ENCODE results near the gene ANKAR.

Gene ANKAR

DNA sequence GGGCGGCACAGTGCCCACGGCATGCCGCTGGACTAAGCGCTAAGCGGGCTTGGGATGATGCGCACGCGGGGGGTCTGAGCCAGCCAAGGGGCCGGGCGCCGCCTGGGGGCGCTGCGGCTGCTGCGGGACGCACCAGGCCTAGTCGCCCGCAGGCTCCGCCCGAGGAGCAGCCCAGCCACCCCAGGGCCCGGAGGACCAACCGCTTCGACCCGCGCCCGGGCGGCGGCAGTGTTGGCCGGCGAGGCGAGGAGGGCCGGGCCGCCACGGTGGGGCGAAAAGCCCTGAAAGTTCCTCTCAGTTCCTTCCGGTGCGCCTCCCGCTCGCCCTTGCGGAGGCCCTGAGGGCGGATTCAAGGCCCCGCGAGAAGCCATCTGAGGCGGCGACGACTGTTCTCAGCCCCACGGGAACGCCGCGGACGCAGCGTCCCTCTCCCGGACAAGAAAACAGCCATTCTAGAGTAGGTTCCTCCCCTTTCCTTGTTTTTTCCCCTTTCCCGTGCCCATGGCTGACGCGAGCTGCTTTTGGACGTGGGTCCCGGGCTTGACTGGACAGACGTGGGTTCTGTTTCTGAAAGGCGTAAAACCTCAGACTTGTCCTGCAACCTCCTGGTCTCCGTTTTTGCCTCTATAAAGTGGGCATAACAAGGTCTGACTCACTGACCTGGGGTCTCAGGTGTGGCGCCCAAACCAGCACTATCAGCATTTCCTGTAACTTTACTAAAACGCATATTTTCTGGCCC lies at the start of gene ANKAR:
ANKAR (plus strand) TSS at position 297 of the 739 bp plus-strand sequence. CDS start 1,821 bp downstream, outside the sequence.
- H3K27me3 ChIP-seq (ENCODE audit: insufficient read depth, low read length): no peaks in the 10 kb centered on the region
- H3K4me1 ChIP-seq (ENCODE audit: insufficient read depth, low read length): no peaks in the 10 kb centered on the region
- H2AFZ ChIP-seq (ENCODE audit: low read depth, low read length): no peak within 1 kb of the TSS
- H3K4me3 ChIP-seq (ENCODE audit: low read length): no peak within 1 kb of the TSS
- H3K36me3 ChIP-seq (ENCODE audit: insufficient read depth, low read length): peaks cover 38% of the 10 kb centered on the region
- H3K9me3 ChIP-seq (ENCODE audit: low read length): peaks cover 5% of the 10 kb centered on the region

- Histone ChIP-seq H3K27me3 (ENCODE audit: insufficient read depth, low read length) (no peaks in the 10 kb centered on the region), H2AFZ (ENCODE audit: low read depth, low read length) (no peak overlapping the region), H3K36me3 (ENCODE audit: insufficient read depth, low read length) (no peaks in the 10 kb centered on the region), H3K4me3 (ENCODE audit: low read length) (no peak overlapping the region), H3K4me1 (ENCODE audit: insufficient read depth, low read length) (no peaks in the 10 kb centered on the region), H3K9me3 (ENCODE audit: low read length) (no peaks in the 10 kb centered on the region)
Measured at GRCh38 chr2:189625636-189626035, 48.8 kb upstream of the ANKAR start.

DNA sequence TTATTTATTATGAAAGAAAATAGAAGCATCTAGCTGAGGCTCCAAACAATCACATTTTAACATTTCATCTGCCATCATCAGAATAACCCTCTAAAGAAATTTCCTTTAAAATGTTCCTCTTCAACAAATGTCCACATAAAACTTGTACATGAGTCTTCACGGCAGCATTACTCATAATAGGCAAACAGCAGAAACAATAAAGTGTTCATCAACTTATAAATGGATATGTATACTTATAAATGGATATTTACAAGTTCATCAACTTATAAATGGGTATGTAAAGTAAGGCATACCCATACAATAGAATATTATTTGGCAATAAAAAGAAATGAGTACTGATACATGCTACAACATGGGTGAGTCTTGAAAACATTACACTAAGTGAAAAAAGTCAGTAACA lies 46.7 kb upstream of the ANKAR start:
- Histone ChIP-seq H3K4me3 (ENCODE audit: low read length) (no peak overlapping the region), H2AFZ (ENCODE audit: low read depth, low read length) (no peak overlapping the region), H3K9me3 (ENCODE audit: low read length) (no peaks in the 10 kb centered on the region), H3K36me3 (ENCODE audit: insufficient read depth, low read length) (no peaks in the 10 kb centered on the region), H3K27me3 (ENCODE audit: insufficient read depth, low read length) (no peaks in the 10 kb centered on the region), H3K4me1 (ENCODE audit: insufficient read depth, low read length) (no peaks in the 10 kb centered on the region)

GRCh38 chr2:189628817-189629530 lies 45.5 kb upstream of the ANKAR start:
- Histone ChIP-seq H3K4me3 (ENCODE audit: low read length) (no peak overlapping the region), H3K27me3 (ENCODE audit: insufficient read depth, low read length) (no peaks in the 10 kb centered on the region), H3K36me3 (ENCODE audit: insufficient read depth, low read length) (no peaks in the 10 kb centered on the region), H3K9me3 (ENCODE audit: low read length) (no peaks in the 10 kb centered on the region), H2AFZ (ENCODE audit: low read depth, low read length) (no peak overlapping the region), H3K4me1 (ENCODE audit: insufficient read depth, low read length) (no peaks in the 10 kb centered on the region)

DNA sequence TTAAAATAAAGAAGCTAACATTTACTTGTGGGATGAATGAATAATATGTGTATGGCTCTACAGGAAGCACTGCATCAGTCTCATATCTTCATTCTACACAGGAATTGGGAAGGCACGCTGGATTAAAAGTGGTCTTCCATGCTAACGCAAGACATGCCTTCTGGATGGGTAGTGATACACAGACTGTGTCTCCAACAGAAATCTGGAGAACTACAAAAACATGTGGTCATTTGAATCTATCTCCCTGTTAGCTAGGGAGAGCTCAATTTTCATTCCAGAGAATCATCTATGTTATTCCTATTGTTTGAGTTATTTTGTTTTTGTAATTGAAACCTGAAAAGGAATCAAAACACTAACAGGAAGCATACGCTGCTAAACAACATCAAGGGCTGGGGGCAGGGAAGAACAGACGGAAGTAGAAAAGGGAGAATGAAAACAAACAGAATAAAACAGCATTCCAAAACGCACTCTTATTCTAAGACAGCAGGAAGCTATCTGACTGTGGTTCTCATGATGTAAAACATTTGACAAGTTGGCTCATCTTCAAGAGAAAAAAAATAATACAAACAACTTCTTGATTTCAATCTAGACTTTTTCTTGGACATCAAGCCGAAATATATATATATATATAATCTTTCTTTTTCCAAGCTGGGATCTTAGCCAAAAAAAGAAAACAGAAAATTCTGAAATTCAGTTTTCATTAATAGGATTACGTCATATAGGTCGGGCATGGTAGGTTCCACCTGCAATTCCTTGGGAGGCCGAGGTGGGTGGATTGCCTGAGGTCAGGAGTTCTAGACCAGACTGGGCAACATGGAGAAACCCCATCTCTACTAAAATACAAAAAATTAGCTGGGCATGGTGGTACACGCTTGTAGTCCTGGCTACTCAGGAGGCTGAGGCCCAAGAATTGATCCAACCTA lies 44.7 kb upstream of the ANKAR start:
- H3K27me3 ChIP-seq (ENCODE audit: insufficient read depth, low read length): no peaks in the 10 kb centered on the region
- H3K9me3 ChIP-seq (ENCODE audit: low read length): no peaks in the 10 kb centered on the region
- H3K4me1 ChIP-seq (ENCODE audit: insufficient read depth, low read length): no peaks in the 10 kb centered on the region
- no peak overlapping the region for H3K4me3 ChIP-seq (ENCODE audit: low read length)
- no peak overlapping the region for H2AFZ ChIP-seq (ENCODE audit: low read depth, low read length)
- H3K36me3 ChIP-seq (ENCODE audit: insufficient read depth, low read length): no peaks in the 10 kb centered on the region

- no peak overlapping the region for H3K4me3 ChIP-seq (ENCODE audit: low read length)
- no peaks in the 10 kb centered on the region for H3K27me3 ChIP-seq (ENCODE audit: insufficient read depth, low read length)
- H3K9me3 ChIP-seq (ENCODE audit: low read length): no peaks in the 10 kb centered on the region
- H2AFZ ChIP-seq (ENCODE audit: low read depth, low read length): no peak overlapping the region
- H3K4me1 ChIP-seq (ENCODE audit: insufficient read depth, low read length): no peaks in the 10 kb centered on the region
- H3K36me3 ChIP-seq (ENCODE audit: insufficient read depth, low read length): no peaks in the 10 kb centered on the region
Measured at GRCh38 chr2:189631849-189632248, 42.6 kb upstream of the ANKAR start.

DNA sequence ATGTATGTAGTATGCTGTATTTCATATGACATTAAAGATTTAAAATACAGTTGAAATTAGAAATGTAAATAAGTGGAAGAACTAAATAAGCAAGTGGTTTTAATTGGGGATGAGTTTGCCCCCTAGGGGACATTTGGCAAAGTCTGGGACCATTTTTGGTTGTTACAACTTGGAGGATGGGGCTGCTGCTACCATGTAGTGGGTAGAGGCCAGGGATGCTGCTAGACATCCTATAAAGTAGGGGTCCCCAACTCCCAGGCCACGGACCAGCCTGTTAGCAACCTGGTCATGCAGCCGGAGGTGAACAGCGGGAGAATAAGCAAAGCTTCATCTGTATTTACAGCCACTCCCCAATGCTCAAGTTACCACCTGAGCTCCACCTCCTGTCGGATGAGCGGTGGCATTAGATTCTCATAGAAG lies 41.1 kb upstream of the ANKAR start:
- Histone ChIP-seq H3K4me1 (ENCODE audit: insufficient read depth, low read length) (no peaks in the 10 kb centered on the region), H3K27me3 (ENCODE audit: insufficient read depth, low read length) (no peaks in the 10 kb centered on the region), H2AFZ (ENCODE audit: low read depth, low read length) (no peak overlapping the region), H3K36me3 (ENCODE audit: insufficient read depth, low read length) (no peaks in the 10 kb centered on the region), H3K9me3 (ENCODE audit: low read length) (no peaks in the 10 kb centered on the region), H3K4me3 (ENCODE audit: low read length) (no peak overlapping the region)

GRCh38 chr2:189635353-189635752 lies 39.1 kb upstream of the ANKAR start:
- no peaks in the 10 kb centered on the region for H3K4me1 ChIP-seq (ENCODE audit: insufficient read depth, low read length)
- H3K27me3 ChIP-seq (ENCODE audit: insufficient read depth, low read length): no peaks in the 10 kb centered on the region
- no peak overlapping the region for H2AFZ ChIP-seq (ENCODE audit: low read depth, low read length)
- H3K36me3 ChIP-seq (ENCODE audit: insufficient read depth, low read length): no peaks in the 10 kb centered on the region
- no peak overlapping the region for H3K4me3 ChIP-seq (ENCODE audit: low read length)
- no peaks in the 10 kb centered on the region for H3K9me3 ChIP-seq (ENCODE audit: low read length)

DNA sequence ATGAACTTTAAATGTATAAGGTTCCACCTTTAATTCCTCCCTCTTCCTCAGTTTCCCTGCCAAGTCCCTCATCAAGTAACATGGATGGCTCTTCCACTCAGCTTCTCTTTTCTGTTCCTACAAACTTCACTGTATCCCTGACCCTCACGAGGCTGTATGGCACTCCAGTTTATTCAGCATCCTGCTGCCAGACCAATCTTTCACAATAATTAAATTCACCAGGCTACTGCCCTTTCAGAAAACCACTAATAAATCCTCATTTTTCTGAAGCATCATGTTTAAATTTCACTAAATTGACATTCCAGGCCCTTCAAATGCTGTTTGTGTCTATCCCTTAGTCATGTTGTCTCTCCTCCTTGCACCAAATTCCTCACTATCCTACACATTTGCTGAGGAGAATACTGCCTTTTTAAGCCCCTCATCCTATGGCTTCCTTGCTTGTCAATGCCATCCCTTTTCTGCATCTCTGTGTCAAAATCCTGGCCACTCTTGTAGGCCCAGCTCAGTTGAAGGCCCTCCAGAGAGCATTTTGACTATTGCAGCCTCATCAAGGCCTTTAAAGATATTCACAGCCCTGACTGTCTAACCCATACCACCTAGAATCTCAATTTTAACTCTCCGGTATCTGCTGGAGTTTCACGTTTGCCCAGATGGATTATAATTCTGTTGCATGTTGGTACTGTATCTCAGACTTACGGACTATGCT lies 36.0 kb upstream of the ANKAR start:
- Histone ChIP-seq H2AFZ (ENCODE audit: low read depth, low read length) (no peak overlapping the region), H3K4me3 (ENCODE audit: low read length) (no peak overlapping the region), H3K4me1 (ENCODE audit: insufficient read depth, low read length) (no peaks in the 10 kb centered on the region), H3K36me3 (ENCODE audit: insufficient read depth, low read length) (no peaks in the 10 kb centered on the region), H3K9me3 (ENCODE audit: low read length) (no peaks in the 10 kb centered on the region), H3K27me3 (ENCODE audit: insufficient read depth, low read length) (no peaks in the 10 kb centered on the region)

DNA sequence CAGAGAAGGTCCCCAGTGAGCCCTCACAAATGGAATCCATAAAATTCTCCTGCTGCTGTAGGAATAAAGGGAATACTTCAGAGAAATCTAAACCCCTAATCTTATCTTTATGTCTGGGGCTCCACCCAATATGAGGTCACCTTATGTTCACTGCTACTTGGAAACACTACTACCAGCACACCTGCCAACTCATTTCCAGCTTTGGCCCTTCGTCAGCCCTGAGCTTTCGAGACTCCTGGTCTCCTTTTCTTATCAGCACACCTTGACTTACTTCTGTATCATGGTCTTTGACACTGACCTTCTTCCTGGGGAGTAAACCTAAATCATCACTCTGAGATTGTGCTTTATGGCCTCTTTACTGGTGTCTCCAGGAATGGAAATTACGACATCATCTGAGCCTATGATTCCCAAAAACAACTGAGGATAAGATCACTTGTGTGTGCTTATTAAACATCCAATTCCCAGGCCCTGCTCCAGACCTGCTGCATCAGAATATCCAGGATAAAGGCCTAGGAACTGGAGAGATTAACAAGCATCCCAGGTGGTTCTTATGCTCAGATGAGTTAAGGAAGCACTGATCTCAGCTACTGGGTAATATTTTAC lies 35.4 kb upstream of the ANKAR start:
- Histone ChIP-seq H3K4me1 (ENCODE audit: insufficient read depth, low read length) (no peaks in the 10 kb centered on the region), H3K27me3 (ENCODE audit: insufficient read depth, low read length) (no peaks in the 10 kb centered on the region)

DNA sequence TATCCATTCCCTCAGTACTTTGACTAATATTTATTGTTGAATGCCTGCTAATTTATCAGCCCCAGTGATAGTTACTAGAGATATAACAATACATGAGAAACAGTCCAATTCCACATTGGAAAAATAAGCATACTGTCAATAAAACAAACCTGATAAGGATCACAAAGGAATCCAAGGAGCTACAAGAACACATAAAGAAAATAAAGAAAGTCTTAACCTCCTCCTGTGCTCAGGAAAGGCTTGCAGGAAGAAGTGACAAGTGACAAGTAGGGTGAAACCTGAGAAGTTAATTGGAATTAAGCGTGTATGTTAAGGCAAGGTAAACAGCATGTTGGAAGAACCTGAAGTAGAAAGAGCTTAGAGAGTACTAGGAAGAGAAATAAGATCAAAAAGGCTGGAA lies 33.5 kb upstream of the ANKAR start:
- Histone ChIP-seq H3K27me3 (ENCODE audit: insufficient read depth, low read length) (no peaks in the 10 kb centered on the region), H3K4me3 (ENCODE audit: low read length) (no peak overlapping the region), H3K9me3 (ENCODE audit: low read length) (no peaks in the 10 kb centered on the region), H3K4me1 (ENCODE audit: insufficient read depth, low read length) (no peaks in the 10 kb centered on the region), H2AFZ (ENCODE audit: low read depth, low read length) (no peak overlapping the region), H3K36me3 (ENCODE audit: insufficient read depth, low read length) (no peaks in the 10 kb centered on the region)

More for the DNA sequence above, 35.4 kb upstream of the ANKAR start:
- Histone ChIP-seq H2AFZ (ENCODE audit: low read depth, low read length) (no peak overlapping the region), H3K9me3 (ENCODE audit: low read length) (no peaks in the 10 kb centered on the region), H3K36me3 (ENCODE audit: insufficient read depth, low read length) (no peaks in the 10 kb centered on the region), H3K4me3 (ENCODE audit: low read length) (no peak overlapping the region)

GRCh38 chr2:189641590-189641989 lies 32.9 kb upstream of the ANKAR start:
- H3K27me3 ChIP-seq (ENCODE audit: insufficient read depth, low read length): no peaks in the 10 kb centered on the region
- H3K4me3 ChIP-seq (ENCODE audit: low read length): no peak overlapping the region
- no peaks in the 10 kb centered on the region for H3K36me3 ChIP-seq (ENCODE audit: insufficient read depth, low read length)
- H3K4me1 ChIP-seq (ENCODE audit: insufficient read depth, low read length): no peaks in the 10 kb centered on the region
- no peak overlapping the region for H2AFZ ChIP-seq (ENCODE audit: low read depth, low read length)
- no peaks in the 10 kb centered on the region for H3K9me3 ChIP-seq (ENCODE audit: low read length)
